ENCODE measurements around the gene DCDC2C.

The DCDC2C gene

GRCh38 chr2:3827673-3828575 lies 124.5 kb downstream of the DCDC2C start:
- no peak for DNase-seq (ENCODE audit: low read depth)

GRCh38 chr2:3830796-3831195 lies 127.4 kb downstream of the DCDC2C start:
- DNase-seq (ENCODE audit: low read depth) = no peak

GRCh38 chr2:3837086-3837485 lies 133.7 kb downstream of the DCDC2C start:
- DNase-seq (ENCODE audit: low read depth) = no peak

GRCh38 chr2:3838348-3838747 lies 135.0 kb downstream of the DCDC2C start:
- no peak for DNase-seq (ENCODE audit: low read depth)

GRCh38 chr2:3839476-3839875 lies 136.1 kb downstream of the DCDC2C start:
- no peak for DNase-seq (ENCODE audit: low read depth)

GRCh38 chr2:3840611-3841155 lies 137.3 kb downstream of the DCDC2C start:
- no peak for DNase-seq (ENCODE audit: low read depth)

- no peak for DNase-seq (ENCODE audit: low read depth)
Measured at GRCh38 chr2:3847397-3848052, 144.2 kb downstream of the DCDC2C start.

- no peak for DNase-seq (ENCODE audit: low read depth)
Measured at GRCh38 chr2:3848776-3849175, 145.4 kb downstream of the DCDC2C start.

- no peak for DNase-seq (ENCODE audit: low read depth)
Measured at GRCh38 chr2:3849213-3849612, 145.8 kb downstream of the DCDC2C start.

- DNase-seq (ENCODE audit: low read depth) = no peak
Measured at GRCh38 chr2:3857576-3857975, 154.2 kb downstream of the DCDC2C start.

- no peak for DNase-seq (ENCODE audit: low read depth)
Measured at GRCh38 chr2:3864943-3865865, 161.8 kb downstream of the DCDC2C start.

GRCh38 chr2:3867469-3867868 lies 164.1 kb downstream of the DCDC2C start:
- no peak for DNase-seq (ENCODE audit: low read depth)

GRCh38 chr2:3868012-3868805 lies 164.8 kb downstream of the DCDC2C start:
- DNase-seq (ENCODE audit: low read depth) = no peak

GRCh38 chr2:3870222-3870621 lies 166.8 kb downstream of the DCDC2C start:
- DNase-seq (ENCODE audit: low read depth) = no peak

- no peak for DNase-seq (ENCODE audit: low read depth)
Measured at GRCh38 chr2:3871002-3871401, 167.6 kb downstream of the DCDC2C start.

GRCh38 chr2:3872451-3872850 lies 169.1 kb downstream of the DCDC2C start:
- DNase-seq (ENCODE audit: low read depth) = no peak

GRCh38 chr2:3873899-3874298 lies 170.5 kb downstream of the DCDC2C start:
- DNase-seq (ENCODE audit: low read depth) = no peak

- no peak for DNase-seq (ENCODE audit: low read depth)
Measured at GRCh38 chr2:3876221-3876620, 172.8 kb downstream of the DCDC2C start.

- no peak for DNase-seq (ENCODE audit: low read depth)
Measured at GRCh38 chr2:3876685-3877084, 173.3 kb downstream of the DCDC2C start.

GRCh38 chr2:3885629-3886628 lies 182.6 kb downstream of the DCDC2C start:
- no peak for DNase-seq (ENCODE audit: low read depth)

Measured in stromal cell of bone marrow (primary cell).